HepG2 (cell line): ENCODE data around the gene NAT10. TPM values are rescaled to one million over a fixed set of nuclear protein-coding genes. Genes with fewer than 3 reads are reported as not detected.

Source experiments
- ELK4 ChIP-seq: sonication (generic); formaldehyde crosslinking; IDR thresholded peaks from 2 replicates; pipeline ENCODE4 v1.9.0; 2021; ENCODE audit warnings: missing genetic modification reagents, borderline replicate concordance
- HNRNPH1 ChIP-seq: fragments of 200-400 bp; formaldehyde crosslinking; optimal IDR thresholded peaks from 2 replicates; pipeline ENCODE3; 2017; ENCODE audit warnings: mild to moderate bottlenecking, low read depth, low read length
- IRF9 ChIP-seq: sonication (generic); formaldehyde crosslinking; IDR thresholded peaks from 2 replicates; pipeline ENCODE4 v1.8.0; 2022; ENCODE audit warnings: missing genetic modification reagents, mild to moderate bottlenecking, borderline replicate concordance
- KLF6 ChIP-seq: IDR thresholded peaks from 2 replicates; pipeline ENCODE4 v1.8.0; 2016; ENCODE audit warnings: missing biosample characterization, missing genetic modification reagents
- KMT2B ChIP-seq: IDR thresholded peaks from 2 replicates; pipeline ENCODE4 v1.6.1; 2016; ENCODE audit warnings: missing genetic modification reagents, missing compliant biosample characterization
- RNF219 ChIP-seq: sonication (generic); formaldehyde crosslinking; IDR thresholded peaks from 2 replicates; pipeline ENCODE4 v1.5.0; 2020; ENCODE audit warnings: mild to moderate bottlenecking, missing genetic modification reagents
- THAP11 ChIP-seq: IDR thresholded peaks from 2 replicates; pipeline ENCODE4 v1.6.1; 2016; ENCODE audit warnings: missing biosample characterization, missing genetic modification reagents
- ZBTB14 ChIP-seq: sonication (generic); formaldehyde crosslinking; IDR thresholded peaks from 2 replicates; pipeline ENCODE4 v1.4.0; 2020; ENCODE audit warnings: missing genetic modification reagents
- ZNF597 ChIP-seq: sonication (generic); formaldehyde crosslinking; IDR thresholded peaks from 2 replicates; pipeline ENCODE4 v1.5.0; 2020; ENCODE audit warnings: missing genetic modification reagents
- ZNF652 ChIP-seq: IDR thresholded peaks from 2 replicates; pipeline ENCODE4 v1.6.1; 2016; ENCODE audit warnings: low read depth, borderline replicate concordance
- ZNF687 ChIP-seq: sonication (generic); formaldehyde crosslinking; IDR thresholded peaks from 2 replicates; pipeline ENCODE4 v1.5.1; 2020; ENCODE audit warnings: mild to moderate bottlenecking, missing genetic modification reagents, moderate library complexity
- ZNF781 ChIP-seq: sonication (generic); formaldehyde crosslinking; IDR thresholded peaks from 2 replicates; pipeline ENCODE4 v1.5.1; 2020; ENCODE audit warnings: borderline replicate concordance, mild to moderate bottlenecking, missing genetic modification reagents; ENCODE audit errors: not compliant biosample characterization
- ZNF850 ChIP-seq: sonication (generic); formaldehyde crosslinking; conservative IDR thresholded peaks from 2 replicates; pipeline ENCODE4 v1.9.0; 2021; ENCODE audit warnings: mild to moderate bottlenecking, missing genetic modification reagents
- ZSCAN5A ChIP-seq: sonication (generic); formaldehyde crosslinking; IDR thresholded peaks from 2 replicates; pipeline ENCODE4 v1.8.0; 2022; ENCODE audit warnings: mild to moderate bottlenecking, missing genetic modification reagents, borderline replicate concordance
- polyA plus RNA-seq, 8 experiments: library from polyadenylated mRNA; depleted of rRNA in 3 of 8; stranded (reverse) in 7 of 8; unstranded in 1 of 8; fragments of >200 nt; fragmentation: Illumina TruSeq in 4 of 8; extraction: Trizol in 4 of 8; gene quantifications; 2 replicates each; pipeline versions ENCODE4 v1.2.1 to v1.2.3, GENCODE V29; 2011 to 2016; ENCODE audit warnings: low read depth in 4 of 8, missing spikeins in 1 of 8, mixed read lengths in 1 of 8; ENCODE audit not compliant: insufficient read depth in 1 of 8
- total RNA-seq, 5 experiments: library from RNA; depleted of rRNA; stranded (reverse); fragments of >200 nt; fragmentation: Illumina TruSeq; extraction: Trizol; gene quantifications; 2 replicates each; pipeline ENCODE4 v1.2.3, GENCODE V29; 2016; ENCODE audit warnings: low read depth in 1 of 5

NAT10 gene
- total and polyA plus RNA-seq, 2 of the 13 experiments (the other 11 are each of a cell fraction or from before 2014, with no cell fraction given) = 33.9 to 51.9 TPM

GRCh38 chr11:34105079-34105956 lies at the start of gene NAT10 (continued):
- TF ChIP-seq ZNF597 = no peak
- TF ChIP-seq IRF9 = peak; percentile 95
- peak; percentile 61; the same call in 1 of the 2 replicates for TF ChIP-seq ZSCAN5A (CRISPR knock-in tag)
- no peak; the same call in 1 of the 2 replicates for TF ChIP-seq ZBTB14
- no peak for TF ChIP-seq ZNF850 (CRISPR knock-in tag)
- TF ChIP-seq RNF219 (CRISPR knock-in tag) = no peak
- no peak for TF ChIP-seq ELK4
- TF ChIP-seq ZNF652 (CRISPR knock-in tag) = peak; percentile 31; the same call in 1 of the 2 replicates
- TF ChIP-seq ZNF687 (CRISPR knock-in tag) = peak; percentile 98
- TF ChIP-seq KLF6 (CRISPR knock-in tag) = peak; percentile 64
- no peak for TF ChIP-seq HNRNPH1
- peak; percentile 96 for TF ChIP-seq KMT2B (CRISPR knock-in tag)
- TF ChIP-seq THAP11 (CRISPR knock-in tag) = peak; percentile 96
- no peak for TF ChIP-seq ZNF781
